Nephron progenitor cell (in vitro differentiated cells): ENCODE results near the gene GATAD2A.

Experiments used
- DNase-seq: peaks from one replicate; pipeline ENCODE4 v3.0.0; 2021
- H3K27ac Mint-ChIP-seq: 2 replicates; pipeline ENCODE4 v1.8.0; 2021; ENCODE audit warnings: mild to moderate bottlenecking, moderate library complexity, mixed read lengths
- H3K27me3 Mint-ChIP-seq: 2 replicates; pipeline ENCODE4 v1.8.0; 2021; ENCODE audit warnings: mild to moderate bottlenecking, low read depth, mixed read lengths; ENCODE audit not compliant: poor library complexity
- H3K36me3 Mint-ChIP-seq: 2 replicates; pipeline ENCODE4 v1.8.0; 2021; ENCODE audit warnings: low read depth, mixed read lengths
- H3K4me1 Mint-ChIP-seq: 2 replicates; pipeline ENCODE4 v1.8.0; 2021; ENCODE audit warnings: mixed read lengths
- H3K4me3 Mint-ChIP-seq: 2 replicates; pipeline ENCODE4 v1.8.0; 2021; ENCODE audit warnings: mild to moderate bottlenecking, moderate library complexity, mixed read lengths
- H3K9me3 Mint-ChIP-seq: 2 replicates; pipeline ENCODE4 v1.8.0; 2021; ENCODE audit warnings: mild to moderate bottlenecking, moderate library complexity, mixed read lengths
- TF ChIP-seq, protein P1 (sequence below): fragments of 200-600 bp; sonication (generic); IDR thresholded peaks from 2 replicates; pipeline ENCODE4 v1.5.0; 2021; ENCODE audit warnings: antibody characterized with exemption

GATAD2A gene

GRCh38 chr19:19458110-19458816 is 52.8 kb downstream of the GATAD2A start:
- no peaks in the 10 kb centered on the region for H3K9me3 Mint-ChIP-seq
- TF ChIP-seq, protein P1, sequence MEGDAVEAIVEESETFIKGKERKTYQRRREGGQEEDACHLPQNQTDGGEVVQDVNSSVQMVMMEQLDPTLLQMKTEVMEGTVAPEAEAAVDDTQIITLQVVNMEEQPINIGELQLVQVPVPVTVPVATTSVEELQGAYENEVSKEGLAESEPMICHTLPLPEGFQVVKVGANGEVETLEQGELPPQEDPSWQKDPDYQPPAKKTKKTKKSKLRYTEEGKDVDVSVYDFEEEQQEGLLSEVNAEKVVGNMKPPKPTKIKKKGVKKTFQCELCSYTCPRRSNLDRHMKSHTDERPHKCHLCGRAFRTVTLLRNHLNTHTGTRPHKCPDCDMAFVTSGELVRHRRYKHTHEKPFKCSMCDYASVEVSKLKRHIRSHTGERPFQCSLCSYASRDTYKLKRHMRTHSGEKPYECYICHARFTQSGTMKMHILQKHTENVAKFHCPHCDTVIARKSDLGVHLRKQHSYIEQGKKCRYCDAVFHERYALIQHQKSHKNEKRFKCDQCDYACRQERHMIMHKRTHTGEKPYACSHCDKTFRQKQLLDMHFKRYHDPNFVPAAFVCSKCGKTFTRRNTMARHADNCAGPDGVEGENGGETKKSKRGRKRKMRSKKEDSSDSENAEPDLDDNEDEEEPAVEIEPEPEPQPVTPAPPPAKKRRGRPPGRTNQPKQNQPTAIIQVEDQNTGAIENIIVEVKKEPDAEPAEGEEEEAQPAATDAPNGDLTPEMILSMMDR = no peak
- H3K27me3 Mint-ChIP-seq = no peaks in the 10 kb centered on the region
- H3K36me3 Mint-ChIP-seq = peaks cover 5% of the 10 kb centered on the region
- peak overlapping the region; percentile 93 for H3K27ac Mint-ChIP-seq
- H3K4me3 Mint-ChIP-seq = no peak overlapping the region
- no peak for DNase-seq
- peaks cover 54% of the 10 kb centered on the region for H3K4me1 Mint-ChIP-seq

GRCh38 chr19:19459073-19459472 is 53.6 kb downstream of the GATAD2A start:
- peak overlapping the region; percentile 83 for H3K27ac Mint-ChIP-seq
- no peak for DNase-seq

DNA sequence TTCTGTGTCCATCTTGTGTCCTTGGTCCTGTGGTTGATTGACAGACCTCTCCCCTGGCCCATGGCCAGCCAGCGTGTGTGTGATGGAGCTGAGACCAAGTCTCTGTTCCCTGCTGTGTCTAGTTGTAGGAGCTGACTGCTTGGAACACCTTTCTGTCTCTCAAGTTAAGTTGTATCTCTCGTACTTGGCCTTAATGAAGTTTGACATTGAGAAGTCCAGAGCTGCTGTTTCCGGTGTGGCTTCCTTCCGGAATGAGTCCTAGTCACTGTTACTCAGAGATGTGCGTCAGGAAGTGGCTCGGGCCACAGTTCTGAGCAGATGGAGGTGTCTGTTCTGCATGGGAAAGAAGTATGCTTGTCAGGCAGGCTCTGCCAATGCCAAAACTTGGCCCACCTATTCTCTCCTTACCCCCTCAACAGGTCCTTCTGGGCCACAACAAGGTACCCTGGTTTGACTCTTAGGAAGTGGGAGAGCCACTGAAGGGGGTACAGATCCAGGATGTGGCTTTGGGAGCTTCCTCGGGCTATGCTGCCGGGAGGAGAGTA is 54.3 kb downstream of the GATAD2A start:
- Mint-ChIP-seq H3K9me3 (no peaks in the 10 kb centered on the region), H3K27me3 (no peaks in the 10 kb centered on the region), H3K4me3 (no peak overlapping the region), H3K4me1 (peaks cover 67% of the 10 kb centered on the region), H3K27ac (peak overlapping the region; percentile 17), H3K36me3 (peaks cover 11% of the 10 kb centered on the region)
- TF ChIP-seq, protein P1 = no peak
- no peak for DNase-seq

More at GRCh38 chr19:19459073-19459472, 53.6 kb downstream of the GATAD2A start:
- Mint-ChIP-seq H3K27me3 (no peaks in the 10 kb centered on the region), H3K4me1 (peaks cover 60% of the 10 kb centered on the region), H3K4me3 (no peak overlapping the region), H3K9me3 (no peaks in the 10 kb centered on the region), H3K36me3 (peaks cover 5% of the 10 kb centered on the region)
- TF ChIP-seq, protein P1 = no peak

DNA sequence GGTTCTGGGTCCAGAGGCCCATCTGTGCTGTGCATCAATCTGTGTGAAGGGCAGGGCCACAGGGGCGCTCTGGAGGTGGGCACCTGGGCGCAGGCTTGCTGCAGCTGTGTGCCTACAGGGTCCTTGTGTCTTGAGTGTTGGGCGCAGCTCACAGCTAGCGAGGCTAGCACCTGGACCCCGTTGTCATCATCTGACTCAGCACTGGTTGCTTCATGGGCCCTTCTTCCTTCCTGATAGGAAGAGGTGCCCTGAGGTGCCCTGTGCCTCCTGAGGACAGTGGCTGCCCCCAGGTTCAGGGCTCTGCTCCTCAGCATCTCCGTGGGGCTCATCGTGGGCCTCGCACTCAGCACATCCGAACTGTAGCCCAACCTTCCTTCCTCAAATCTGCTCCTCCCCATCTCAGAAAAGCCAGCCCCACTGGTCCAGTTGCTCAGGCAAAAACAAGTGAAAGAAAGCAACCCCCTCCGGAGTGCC is 54.8 kb downstream of the GATAD2A start:
- peak overlapping the region; percentile 97 for H3K27ac Mint-ChIP-seq
- peak overlapping the region; percentile 34 for H3K4me3 Mint-ChIP-seq

DNA sequence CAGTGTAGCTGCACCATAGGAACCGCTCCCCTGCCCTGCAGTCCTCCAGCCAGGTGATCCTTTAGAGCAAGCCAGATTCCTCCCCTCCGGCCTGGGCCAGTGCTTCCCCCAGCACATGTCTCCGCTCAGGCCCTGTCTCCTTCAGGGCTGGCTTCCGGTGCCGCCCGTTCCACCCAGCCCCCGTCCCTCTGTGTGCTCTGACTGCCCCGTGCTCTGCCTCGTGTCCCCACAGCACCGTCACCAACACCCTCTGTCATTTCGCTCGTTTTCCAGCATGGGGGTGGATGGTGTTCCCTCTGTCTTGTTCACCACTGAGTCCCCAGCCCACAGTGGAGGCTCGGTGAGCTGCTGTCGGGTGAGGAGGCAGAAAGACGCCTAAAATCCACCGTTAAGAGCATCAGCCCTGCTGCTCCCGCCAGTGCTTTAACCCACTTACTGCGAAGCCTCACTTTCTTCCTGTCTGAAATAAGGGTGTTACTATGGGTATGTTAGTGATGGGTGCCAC is 55.3 kb downstream of the GATAD2A start:
- Mint-ChIP-seq H3K4me1 (peaks cover 72% of the 10 kb centered on the region), H3K27ac (peak overlapping the region; percentile 97), H3K36me3 (peaks cover 21% of the 10 kb centered on the region), H3K9me3 (peaks cover 5% of the 10 kb centered on the region), H3K27me3 (no peaks in the 10 kb centered on the region), H3K4me3 (peak overlapping the region; percentile 34)
- DNase-seq = peak; percentile 36
- TF ChIP-seq, protein P1 = no peak

More for the DNA sequence above, 54.8 kb downstream of the GATAD2A start:
- Mint-ChIP-seq H3K36me3 (peaks cover 15% of the 10 kb centered on the region), H3K4me1 (peaks cover 72% of the 10 kb centered on the region), H3K27me3 (no peaks in the 10 kb centered on the region), H3K9me3 (peaks cover 3% of the 10 kb centered on the region)
- TF ChIP-seq, protein P1 = no peak
- DNase-seq = no peak
